Neural progenitor cell (in vitro differentiated cells): Measurements from ENCODE around the gene STUB1.

Experiments
- EZH2 ChIP-seq: fragments of 200-600 bp; sonication (generic); IDR thresholded peaks from 2 replicates; pipeline ENCODE4 v1.6.1; 2017; ENCODE audit warnings: antibody characterized with exemption, mild to moderate bottlenecking, moderate library complexity
- EZH2phosphoT487 ChIP-seq: fragments of 200-600 bp; sonication (generic); IDR thresholded peaks from 2 replicates; pipeline ENCODE4 v1.6.1; 2017; ENCODE audit warnings: antibody characterized with exemption
- TF ChIP-seq, protein P1 (sequence below): fragments of 200-600 bp; sonication (generic); IDR thresholded peaks from 2 replicates; pipeline ENCODE4 v1.5.1; 2017; ENCODE audit warnings: antibody characterized with exemption, mild to moderate bottlenecking

DNA sequence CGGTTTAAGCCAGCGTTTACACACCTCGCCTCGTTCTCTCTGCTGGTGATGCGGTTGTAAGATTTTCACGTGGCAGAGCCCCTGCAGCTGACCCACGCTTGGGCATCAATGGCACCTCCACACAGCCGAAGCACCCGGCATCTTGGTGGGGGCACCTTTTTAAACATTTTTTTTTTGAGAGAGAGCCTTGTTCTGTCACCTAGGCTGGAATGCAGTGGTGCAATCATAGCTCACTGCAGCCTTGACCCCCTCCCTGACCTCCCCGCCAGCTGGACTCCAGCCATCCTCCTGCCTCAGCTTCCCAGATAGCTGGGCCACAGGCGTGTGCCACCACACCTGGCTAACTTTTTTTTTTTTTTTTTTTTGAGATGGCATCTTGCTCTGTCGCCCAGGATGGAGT, 26.2 kb upstream of the STUB1 start:
- TF ChIP-seq, protein P1, sequence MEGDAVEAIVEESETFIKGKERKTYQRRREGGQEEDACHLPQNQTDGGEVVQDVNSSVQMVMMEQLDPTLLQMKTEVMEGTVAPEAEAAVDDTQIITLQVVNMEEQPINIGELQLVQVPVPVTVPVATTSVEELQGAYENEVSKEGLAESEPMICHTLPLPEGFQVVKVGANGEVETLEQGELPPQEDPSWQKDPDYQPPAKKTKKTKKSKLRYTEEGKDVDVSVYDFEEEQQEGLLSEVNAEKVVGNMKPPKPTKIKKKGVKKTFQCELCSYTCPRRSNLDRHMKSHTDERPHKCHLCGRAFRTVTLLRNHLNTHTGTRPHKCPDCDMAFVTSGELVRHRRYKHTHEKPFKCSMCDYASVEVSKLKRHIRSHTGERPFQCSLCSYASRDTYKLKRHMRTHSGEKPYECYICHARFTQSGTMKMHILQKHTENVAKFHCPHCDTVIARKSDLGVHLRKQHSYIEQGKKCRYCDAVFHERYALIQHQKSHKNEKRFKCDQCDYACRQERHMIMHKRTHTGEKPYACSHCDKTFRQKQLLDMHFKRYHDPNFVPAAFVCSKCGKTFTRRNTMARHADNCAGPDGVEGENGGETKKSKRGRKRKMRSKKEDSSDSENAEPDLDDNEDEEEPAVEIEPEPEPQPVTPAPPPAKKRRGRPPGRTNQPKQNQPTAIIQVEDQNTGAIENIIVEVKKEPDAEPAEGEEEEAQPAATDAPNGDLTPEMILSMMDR = no peak
- TF ChIP-seq EZH2 (no peak), EZH2phosphoT487 (no peak)
